ENCODE data around the gene HTR3E.

HTR3E gene

GRCh38 chr3:184156522-184156955, 59.7 kb downstream of the HTR3E start:
- DNase-seq, result no peak

All from inflammatory macrophage (primary cell).